Measurements from ENCODE around the gene PLCH2.

DNA sequence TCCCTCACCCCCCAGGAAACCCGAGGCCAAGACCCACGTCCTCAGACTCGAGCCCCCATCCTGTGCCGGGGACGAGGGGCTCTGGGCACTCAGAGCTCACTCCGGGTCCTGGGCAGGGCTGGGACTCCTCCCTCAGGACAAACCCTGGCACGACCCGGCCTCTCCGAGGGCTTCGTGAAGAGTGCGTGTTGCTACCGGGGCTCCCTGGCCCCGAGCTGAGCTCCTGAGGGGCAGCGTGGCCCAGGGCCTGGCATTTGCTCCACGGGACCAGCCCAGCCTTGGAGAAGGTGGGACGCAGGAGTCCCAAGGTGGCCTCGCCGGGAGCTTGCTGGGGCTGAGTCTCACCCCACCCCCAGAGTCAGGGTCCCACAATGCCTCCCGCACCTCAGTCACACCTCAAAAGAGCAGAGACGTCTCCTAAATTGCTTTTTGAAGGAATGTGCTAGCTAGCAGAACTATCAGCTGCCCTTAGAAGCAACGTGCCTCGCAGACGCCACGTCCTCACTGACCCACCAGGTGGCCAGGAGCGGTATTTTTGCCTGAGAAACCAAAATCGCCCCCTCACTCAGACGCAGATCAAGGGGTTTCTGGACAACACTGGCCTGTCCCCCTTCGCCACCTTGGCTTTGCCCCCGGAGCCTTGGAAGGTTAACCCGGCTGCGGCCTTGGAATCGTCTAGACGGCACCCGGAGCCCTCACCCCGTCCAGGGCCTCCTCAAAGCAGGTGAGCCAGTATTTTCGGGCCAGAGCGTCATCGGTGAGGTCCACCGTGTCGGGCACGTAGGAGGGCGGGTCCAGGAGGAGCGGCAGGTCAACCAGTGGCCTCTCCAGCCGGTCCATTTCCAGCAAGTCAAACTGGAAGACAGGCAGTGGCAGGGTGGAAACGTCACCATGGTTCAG is 39.0 kb downstream of the PLCH2 start:
- TF ChIP-seq GATA2 (IDR thresholded peaks at IDR 0.05; ENCODE audit: low read depth, low read length) (no peak), GATA3 (IDR thresholded peaks at IDR 0.05; ENCODE audit: low read depth, low read length) (no peak)

Data from SH-SY5Y (cell line).